NCI-H2029 (cell line): ENCODE data around the gene NSUN2.
"Not testable (repeated sequence)": the region's sequence is repeated elsewhere in the genome, so short reads cannot be mapped to it uniquely, and the experiment has no call there.

Experiments
- DNase-seq: peaks from one replicate; lab custom pipeline; 2025; lab: John Stamatoyannopoulos, UW

NSUN2 gene

DNA sequence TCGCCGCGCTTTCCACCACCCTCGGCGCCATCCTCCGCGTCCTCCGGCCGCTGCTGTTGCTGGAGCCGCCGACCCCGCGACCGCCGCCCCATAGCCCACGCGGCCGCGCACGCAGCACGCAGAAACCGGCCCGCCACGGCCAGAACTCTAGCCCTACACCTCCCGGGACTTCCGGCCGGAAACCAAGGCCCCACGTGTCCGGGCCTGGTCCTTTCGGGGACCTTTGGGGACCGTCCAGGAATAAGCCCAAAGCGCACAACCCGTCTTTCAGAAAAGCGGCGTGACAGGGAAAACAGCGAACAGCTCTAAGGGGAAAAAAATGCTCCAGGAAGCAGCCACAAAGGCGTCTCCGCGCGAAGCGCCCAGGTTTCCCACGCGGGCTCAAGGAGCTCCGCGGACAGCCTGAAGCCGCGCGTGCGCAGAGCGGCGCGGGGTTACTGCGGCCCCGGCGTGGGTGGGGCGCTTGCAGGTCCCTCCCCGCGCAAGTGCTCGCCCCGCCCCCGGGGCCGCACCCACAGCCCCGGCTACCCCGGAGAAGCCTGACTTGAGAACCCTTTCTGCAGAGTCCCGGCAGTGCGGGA, at the start of gene NSUN2, which contains the start of gene SRD5A1:
TSS of gene NSUN2 (minus strand) at position 157 of the 581 bp plus-strand sequence. CDS start at position 92, 65 bp downstream.
TSS of gene SRD5A1 (plus strand) at position 553 of the 581 bp plus-strand sequence. CDS start 137 bp downstream, outside the sequence.
- DNase-seq = peak; percentile 82

DNA sequence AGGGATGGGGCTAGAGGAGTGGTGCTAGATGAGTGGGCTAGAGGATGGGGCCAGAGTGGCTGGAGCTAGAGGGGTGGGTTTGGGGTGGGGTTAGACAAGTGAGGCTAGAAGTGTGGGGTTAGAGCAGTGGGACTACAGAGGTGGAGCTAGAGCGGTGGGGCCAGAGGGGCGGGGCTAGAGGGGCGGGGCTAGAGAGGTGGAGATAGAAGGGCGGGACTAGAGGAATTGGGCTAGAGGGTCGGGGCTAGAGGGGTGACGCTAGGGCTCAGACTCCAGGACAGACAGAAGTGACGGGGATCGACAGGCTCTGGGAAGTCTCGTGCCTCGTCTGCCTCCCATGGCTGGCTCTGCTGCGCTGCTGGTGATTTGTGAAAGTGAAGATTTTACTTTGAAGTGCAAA, 49.4 kb upstream of the NSUN2 start:
- no peak for DNase-seq

DNA sequence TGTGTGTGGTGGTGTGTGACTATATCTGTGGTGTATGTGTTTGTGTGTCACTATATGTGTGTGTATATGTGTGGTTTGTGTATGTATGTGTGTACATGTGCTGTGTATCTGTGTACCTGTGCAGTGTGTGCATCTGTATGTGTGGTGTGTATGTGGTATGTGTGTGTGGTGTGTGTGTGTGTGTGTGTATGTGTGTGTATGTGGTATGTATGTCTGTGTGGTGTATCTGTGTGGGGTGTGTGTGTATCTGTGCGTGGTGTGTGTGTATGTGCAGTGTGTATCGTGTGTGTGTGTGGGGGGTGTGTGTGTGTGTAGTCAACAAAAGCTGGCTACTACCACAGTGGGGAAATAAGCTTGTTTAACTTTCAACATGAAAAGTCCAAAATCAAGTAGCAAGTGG, 48.8 kb upstream of the NSUN2 start:
- DNase-seq = no peak

DNA sequence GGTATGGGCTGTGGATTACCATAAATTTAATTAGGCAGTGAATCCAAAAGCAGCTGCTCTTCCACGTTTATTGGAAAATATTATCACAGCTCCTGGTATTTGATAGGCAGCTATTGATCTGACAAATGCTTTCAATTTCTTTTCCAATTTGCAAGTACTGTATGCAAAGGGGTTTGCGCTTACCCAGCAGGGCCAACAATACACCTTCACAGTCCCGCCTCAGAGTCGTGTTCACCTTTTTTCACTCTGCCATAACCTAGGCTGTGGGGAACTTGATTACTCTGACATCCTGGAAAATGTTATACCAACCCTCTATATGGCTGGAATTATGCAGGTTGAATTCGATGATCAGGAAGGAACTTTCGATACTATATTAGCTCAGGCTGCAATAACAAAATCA, 48.1 kb upstream of the NSUN2 start:
- DNase-seq = no peak

DNA sequence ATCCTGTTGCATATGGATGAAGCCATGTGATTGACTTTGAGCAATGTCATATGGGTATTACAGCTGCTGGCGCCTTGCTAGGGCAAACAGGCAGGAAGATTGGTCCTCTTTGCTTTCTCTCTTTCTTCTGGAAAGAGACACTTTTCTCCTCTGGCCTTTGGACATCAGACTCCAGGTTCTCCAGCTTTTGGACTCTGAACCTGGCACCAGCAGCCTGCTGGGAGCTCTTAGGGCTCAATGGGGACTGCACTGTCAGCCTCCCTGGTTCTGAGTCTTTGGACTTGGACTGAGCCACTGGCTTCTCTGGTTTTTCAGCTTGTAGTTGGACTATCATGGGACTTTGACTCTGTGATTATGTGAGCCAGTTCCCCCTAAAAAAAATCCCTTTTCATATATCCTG, 45.5 kb upstream of the NSUN2 start:
- DNase-seq = no peak

DNA sequence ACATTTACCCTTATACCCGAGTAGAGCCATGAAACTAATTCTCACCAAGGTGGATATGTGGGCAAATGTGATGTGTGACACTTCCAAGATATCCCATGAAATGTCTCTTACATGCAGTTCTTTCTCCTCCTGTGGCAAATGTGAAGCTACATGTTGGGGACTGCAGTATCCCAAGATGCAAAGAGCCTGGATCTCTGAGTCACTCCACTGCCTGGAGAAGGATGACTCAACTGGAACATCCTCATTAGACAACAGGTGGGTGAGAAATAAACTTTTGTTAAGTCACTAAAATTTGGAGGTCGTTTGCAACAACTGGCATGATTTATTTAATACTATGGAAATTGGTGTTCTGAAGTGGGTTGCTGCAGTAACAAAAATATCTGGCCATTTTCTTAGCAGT, 43.9 kb upstream of the NSUN2 start:
- DNase-seq = no peak

DNA sequence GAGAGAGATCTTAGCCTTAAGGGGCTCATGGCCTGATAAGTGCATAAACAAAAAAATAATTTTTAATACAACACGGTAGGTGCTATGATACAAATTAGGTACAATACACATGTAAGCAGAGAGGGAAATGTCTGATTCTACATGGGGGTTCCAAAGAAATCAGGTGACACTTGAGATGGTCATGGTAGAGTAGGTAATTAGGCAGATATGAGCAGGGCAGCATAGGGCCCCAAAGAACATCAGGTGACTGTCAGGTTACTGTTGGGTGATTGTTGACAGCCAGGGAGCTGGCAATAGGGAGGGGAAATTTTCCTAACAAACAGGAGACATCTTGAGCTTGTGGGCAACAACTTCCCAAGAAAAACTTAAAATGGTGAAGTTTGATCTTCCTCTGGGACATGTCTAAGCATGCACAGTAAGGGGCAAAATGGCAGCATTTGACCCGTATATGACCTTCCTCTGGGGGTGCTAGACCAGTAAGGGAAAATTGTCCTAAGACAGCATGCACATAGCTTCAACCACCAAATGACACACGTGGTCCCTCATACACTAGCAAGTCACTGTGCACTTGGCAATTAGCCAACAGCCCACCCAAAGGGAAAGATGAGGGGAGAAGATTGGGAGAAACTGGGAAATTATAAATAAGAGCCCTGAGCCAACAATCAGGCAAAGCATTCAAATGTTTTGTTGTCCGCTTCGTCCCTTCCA, 43.1 kb upstream of the NSUN2 start:
- DNase-seq = no peak

DNA sequence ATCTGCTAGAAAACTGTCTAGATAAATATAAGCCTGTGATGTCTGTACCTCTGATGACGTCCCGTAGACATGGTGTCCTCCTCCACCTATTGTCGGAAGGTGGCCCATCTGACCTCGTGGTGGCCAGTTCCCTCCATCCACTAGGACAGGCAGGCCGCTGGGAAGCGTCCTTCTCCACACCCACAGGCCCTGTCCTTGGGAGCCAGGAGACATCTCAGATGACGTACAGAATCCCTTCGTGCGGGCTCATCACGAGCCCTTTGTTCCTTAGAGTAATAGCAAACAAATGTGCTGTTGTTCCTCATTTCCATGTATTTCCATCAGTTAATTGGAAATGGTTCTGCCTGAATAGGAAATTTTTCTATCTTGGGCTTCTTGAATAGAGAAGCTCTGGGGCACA, 42.0 kb upstream of the NSUN2 start:
- no peak for DNase-seq

DNA sequence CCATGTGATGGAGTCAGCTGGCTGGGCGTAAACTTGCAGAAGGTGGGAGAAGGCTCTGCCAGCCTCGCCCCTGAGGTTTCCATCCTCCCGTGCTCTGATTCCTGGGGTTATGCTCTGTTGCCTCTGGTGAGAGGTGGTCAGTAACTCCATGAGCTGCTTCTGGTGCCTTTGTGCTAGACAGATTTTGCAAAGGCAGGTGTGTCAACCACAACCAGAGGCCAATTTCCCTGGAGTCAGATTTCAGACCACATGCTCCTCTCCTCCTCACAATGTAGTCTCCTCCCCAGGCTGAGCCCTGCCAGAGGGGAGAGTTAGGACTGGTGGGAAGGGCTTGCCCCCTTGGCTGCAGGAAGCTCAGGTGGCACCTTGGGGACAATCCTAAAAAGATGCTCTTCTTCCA, 41.6 kb upstream of the NSUN2 start:
- peak; percentile 13 for DNase-seq

DNA sequence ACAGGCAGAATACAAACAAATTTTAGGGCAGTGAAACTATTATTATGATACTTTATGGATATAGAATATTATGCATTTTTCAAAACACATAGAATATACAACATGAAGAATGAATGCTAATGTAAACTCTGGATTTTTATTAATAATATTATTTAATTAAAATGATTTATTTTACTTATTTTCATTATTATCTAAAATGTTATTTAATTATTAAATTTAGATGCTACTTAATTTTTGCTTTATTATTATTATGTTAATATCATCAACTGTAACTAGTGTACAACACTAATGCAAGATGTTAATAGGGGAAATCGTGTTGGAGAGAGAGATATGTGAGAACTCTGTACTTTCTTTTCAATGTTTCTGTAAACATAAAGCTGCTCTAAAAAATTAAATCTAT, 41.1 kb upstream of the NSUN2 start:
- no peak for DNase-seq

DNA sequence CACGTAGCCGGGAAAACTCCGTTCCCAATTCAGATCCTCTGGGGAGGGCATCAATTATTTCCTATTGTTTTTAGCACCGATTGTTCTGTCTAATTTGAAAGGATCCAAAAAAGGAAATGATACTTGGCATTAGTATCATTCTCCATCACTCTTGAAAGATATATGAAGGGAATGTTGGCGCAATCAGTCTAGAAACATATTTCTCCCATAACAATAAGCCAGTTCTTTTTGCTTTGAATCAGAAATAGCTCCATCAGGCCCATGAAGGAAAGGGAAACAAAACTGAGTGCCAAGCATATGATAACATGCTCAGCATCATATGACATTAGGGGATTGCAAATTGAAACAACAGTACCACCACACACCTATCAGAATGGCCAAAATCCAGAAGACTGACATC, 40.2 kb upstream of the NSUN2 start:
- DNase-seq = no peak

DNA sequence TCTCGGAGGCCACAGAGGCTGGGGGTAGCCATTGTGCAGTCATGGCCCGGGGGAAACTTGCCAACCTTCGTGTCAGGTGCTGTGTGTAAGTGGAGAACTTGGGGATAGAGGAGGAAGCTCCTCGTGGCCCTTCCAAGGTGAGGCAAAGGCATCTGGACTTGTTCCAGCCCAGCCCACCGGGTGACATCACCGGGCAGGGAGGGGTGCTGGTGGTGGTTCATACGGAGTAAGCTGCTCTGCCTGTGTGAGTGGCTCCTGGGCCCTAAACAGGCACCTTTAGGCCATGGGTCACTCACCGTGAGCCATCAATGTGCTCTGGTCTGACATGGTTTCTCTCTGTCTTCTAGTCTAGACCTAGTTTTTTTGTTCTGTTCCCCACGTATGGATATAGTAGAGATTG, 35.9 kb upstream of the NSUN2 start:
- DNase-seq = not testable (repeated sequence)

DNA sequence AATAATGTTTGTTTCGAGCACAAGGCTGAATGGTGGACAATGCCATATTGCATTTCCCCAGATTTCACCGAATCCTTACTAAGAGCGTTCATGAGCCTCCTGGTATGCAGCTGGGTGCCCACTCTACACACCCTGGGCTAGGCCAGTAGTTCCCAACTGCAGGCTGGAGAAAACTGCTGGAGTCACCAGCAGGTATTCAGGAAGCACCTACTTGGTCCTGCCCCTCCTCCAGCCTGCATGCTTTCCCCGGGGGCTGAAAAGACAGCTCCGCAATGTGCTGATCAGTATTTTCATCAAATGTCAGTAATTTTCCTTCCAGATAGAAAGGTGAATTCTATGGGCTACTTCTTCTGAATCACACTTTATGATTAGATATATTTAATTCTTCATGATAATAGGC, 34.8 kb upstream of the NSUN2 start:
- no peak for DNase-seq

DNA sequence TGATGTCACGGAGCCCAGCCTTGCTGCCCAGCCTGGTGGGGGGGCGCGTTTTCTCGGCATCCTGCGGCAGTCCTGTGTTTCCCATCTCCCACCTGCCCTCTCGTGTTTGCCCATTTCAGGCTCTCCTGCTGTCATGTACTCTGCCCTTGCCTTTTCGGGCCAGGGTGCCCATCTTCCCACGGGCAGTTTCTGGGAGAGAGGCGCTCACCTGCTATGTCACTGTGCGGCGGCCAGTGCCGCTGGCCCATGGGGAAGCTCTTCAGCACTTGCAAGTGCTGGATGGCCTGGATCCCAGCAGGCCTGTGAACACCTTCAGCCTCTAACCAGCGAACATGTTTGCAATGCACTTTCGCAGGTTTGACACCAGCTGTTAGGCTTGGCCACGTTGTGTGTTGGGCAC, 33.9 kb upstream of the NSUN2 start:
- DNase-seq = no peak

DNA sequence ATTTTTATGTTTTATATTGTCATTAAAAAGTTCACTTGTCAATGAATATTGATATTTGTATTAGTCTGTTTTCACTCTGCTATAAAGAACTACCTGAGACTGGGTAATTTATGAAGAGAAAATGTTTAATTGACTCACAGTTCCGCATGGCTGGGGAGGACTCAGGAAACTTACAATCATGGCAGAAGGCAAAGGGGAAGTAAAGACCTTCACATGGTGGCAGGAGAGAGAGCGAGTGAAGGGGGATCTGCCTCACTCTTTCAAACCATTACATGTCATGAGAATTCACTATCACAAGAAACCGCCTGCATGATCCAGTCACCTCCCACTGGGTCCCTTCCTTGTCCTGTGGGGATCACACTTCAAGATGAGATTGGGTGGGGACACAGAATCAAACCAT, 27.8 kb upstream of the NSUN2 start:
- DNase-seq = no peak

DNA sequence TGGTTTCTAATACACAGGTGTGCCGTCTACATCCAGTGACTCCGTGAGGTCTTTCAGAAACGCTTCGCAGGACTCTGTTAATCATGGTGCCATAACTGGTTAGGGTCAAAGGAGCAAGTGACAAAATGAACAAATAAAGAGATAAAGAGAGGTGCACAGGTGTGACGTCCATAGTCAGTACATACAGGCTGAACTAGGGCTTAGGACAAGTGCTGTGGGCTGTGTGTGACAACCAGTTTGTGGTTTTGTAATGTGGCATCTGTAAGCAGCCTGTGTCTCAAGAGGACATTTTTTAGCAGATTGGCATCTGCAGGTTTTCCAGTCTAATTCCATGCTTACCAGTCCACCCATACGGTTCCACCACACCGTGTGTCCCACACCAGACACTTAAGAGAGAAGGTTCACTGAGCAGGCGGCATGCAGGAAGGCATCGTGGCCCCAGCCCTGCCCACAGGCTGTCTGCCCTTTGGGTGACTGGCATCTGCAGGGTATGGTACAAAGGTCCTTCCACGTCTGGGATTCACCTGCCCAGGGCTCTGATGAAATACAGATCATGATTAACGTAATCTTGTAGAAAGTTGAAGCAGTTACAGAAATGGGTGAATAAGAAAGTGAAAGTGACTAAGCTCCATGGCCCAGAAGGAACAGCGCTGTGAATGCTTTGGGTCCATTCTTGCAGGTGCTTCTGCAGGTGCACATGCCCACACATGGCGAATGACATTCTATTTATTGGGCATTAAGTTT, 27.3 kb upstream of the NSUN2 start:
- DNase-seq = no peak

DNA sequence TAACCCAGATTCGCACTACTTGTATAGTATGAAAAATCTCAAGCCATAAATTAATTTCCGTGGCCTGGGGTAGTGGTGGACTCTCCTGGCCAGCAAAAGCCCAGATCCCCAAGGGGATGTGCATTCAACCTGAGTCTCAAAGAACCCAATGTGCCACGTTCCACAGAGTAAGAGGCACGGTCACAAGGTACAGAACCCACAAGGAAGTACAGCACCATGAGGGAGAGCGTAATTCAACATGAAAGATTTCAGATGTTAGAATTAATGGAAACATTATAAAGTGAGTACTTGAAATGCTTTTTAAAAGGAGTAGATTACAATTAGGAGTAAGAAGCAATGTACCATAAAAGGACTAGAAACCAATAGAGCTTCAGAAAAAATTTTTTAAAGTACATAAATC, 23.8 kb upstream of the NSUN2 start:
- no peak for DNase-seq

DNA sequence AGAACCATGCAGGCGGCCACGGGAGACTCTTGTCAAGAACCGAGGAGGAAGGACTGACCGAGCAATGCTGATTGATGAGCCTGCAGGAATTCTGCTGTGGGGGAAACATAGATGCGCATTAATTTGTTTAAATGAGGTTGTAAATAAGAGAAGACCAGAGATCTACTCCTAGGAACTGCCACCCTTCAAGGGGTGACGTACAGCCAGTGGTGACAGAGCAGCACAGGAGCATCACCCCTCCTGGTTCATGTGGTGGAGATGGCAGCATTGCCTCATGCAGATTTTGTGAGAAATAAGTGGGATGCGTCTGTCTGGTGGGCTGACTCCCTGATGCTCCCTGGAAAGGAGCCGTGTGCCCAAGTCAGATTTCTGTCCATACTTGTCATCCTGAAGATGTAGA, 22.6 kb upstream of the NSUN2 start:
- DNase-seq = no peak

DNA sequence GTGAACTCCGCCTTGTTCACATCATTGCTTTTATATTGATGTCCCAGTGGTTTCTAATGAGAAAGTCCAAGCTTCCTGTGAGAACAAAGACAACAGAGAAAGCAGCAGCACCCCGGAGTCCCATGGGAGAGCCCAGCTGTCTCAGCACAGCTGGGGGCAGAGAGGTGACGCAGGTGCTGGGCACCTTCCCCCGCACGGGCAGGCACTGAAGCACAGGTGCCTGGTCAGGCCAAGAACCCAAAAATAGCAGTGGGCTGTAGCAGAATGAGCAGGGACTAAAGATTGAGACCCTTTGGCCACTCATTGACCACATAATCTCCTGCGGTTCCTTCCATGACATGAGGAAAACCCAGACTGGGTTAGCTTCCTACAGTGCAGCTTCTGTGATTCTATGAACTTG, 19.2 kb upstream of the NSUN2 start:
- DNase-seq = no peak

DNA sequence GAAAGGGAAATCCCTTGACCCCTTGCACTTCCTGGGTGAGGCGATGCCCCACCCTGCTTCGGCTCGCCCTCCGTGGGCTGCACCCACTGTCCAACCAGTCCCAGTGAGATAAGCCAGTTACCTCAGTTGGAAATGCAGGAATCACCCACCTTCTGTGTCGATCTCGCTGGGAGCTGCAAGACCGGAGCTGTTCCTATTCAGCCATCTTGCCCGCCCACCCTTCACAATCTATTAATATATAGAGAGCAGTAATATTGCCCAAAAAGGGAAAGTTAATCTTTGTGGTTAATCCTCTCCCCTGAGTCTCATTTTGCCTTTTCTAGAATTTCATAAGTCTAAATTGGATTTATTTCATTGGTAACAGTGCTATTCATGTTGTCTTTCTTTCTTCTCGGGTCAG, 16.8 kb upstream of the NSUN2 start:
- no peak for DNase-seq

DNA sequence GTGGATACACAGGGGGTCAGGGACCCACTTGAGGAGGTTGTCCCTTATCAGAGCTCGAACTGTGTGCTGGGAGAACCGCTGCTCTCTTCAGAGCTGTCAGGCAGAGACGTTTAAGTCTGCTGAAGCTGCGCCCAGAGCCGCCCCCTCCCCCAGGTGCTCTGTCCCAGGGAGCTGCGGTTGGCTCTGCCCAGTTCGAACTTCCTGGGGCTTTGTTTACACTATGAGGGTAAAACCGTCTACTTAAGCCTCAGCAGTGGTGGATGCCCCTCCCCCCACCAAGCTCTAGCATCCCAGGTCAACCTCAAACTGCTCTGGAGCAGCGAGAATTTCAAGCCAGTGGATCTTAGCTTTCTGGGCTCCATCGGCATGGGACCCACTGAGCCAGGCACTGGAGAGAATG, 16.3 kb upstream of the NSUN2 start:
- DNase-seq = no peak

DNA sequence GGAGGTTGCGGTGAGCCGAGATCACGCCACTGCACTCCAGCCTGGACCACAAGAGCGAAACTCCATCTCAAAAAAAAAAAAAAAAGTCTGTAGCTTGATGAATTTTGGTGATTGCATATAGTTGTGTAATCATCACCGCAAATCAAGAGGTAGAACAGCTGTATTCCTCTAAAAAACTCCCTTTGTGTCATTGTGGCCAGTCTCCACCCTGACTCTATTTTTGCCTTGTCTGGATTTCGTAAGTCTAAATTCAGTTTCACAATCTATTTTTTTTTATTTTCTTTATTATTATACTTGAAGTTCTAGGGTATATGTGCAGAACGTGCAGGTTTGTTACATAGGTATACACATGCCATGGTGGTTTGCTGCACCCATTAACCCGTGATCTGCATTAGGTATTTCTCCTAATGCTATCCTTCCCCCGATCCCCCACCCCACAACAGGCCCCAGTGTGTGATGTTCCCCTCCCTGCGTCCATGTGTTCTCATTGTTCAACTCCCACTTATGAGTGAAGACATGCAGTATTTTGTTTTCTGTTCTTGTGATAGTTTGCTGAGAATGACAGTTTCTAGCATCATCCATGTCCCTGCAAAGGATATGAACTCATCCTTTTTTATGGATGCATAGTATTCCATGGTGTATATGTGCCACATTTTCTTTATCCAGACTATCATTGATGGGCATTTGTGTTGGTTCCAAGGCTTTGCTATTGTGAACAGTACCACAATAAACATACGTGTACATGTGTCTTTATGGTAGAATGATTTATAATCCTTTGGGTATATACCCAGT, 12.9 kb upstream of the NSUN2 start:
- DNase-seq = not testable (repeated sequence)
